ENCODE measurements around the gene ZBTB42. TPM values are rescaled to one million over a fixed set of nuclear protein-coding genes. Genes with fewer than 3 reads are reported as not detected.
A peak's percentile ranks its signal among the peaks of the same experiment; 100 is the strongest.

The ZBTB42 gene
- polyA plus RNA-seq, 5 donors = 6.1 to 11.9 (median 6.5) TPM

GRCh38 chr14:104768437-104769323, 32.2 kb upstream of the ZBTB42 start:
- peak; percentile 75 to 82 for DNase-seq

GRCh38 chr14:104769324-104770071, 31.4 kb upstream of the ZBTB42 start:
- no peak for DNase-seq

GRCh38 chr14:104770072-104770579, 30.8 kb upstream of the ZBTB42 start:
- no peak for DNase-seq

GRCh38 chr14:104770851-104771272, 30.0 kb upstream of the ZBTB42 start:
- no peak for DNase-seq

GRCh38 chr14:104771374-104771773, 29.5 kb upstream of the ZBTB42 start:
- DNase-seq = no peak

- DNase-seq = no peak
These were observed 28.8 kb upstream of the ZBTB42 start for GRCh38 chr14:104771918-104772706.

- DNase-seq = no peak
These were observed 28.0 kb upstream of the ZBTB42 start for GRCh38 chr14:104772707-104773504.

GRCh38 chr14:104773505-104774452, 27.1 kb upstream of the ZBTB42 start:
- no peak for DNase-seq

- no peak for DNase-seq
These were observed 26.3 kb upstream of the ZBTB42 start for GRCh38 chr14:104774453-104775072.

GRCh38 chr14:104775073-104775489, 25.8 kb upstream of the ZBTB42 start:
- no peak for DNase-seq

- DNase-seq = no peak
These were observed 24.4 kb upstream of the ZBTB42 start for GRCh38 chr14:104776481-104776880.

- DNase-seq = no peak
These were observed 23.7 kb upstream of the ZBTB42 start for GRCh38 chr14:104776961-104777807.

GRCh38 chr14:104777808-104778249, 23.1 kb upstream of the ZBTB42 start:
- no peak for DNase-seq

- no peak for DNase-seq
These were observed 22.1 kb upstream of the ZBTB42 start for GRCh38 chr14:104778694-104779331.

GRCh38 chr14:104779776-104780512, 21.0 kb upstream of the ZBTB42 start:
- no peak for DNase-seq

GRCh38 chr14:104780513-104781030, 20.3 kb upstream of the ZBTB42 start:
- DNase-seq = no peak

Data from right lung (tissue), 5 donors.